Mammary epithelial cell (primary cell): ENCODE measurements around the gene NTSR2.

Experiments used
- CTCF ChIP-seq, 2 donors: IDR thresholded peaks in 1 of 2; conservative IDR thresholded peaks in 1 of 2; 2 replicates each; pipeline ENCODE4 v1.5.1; 2011 to 2012; ENCODE audit warnings: inconsistent platforms in 2 of 2, low read length in 2 of 2, mild to moderate bottlenecking in 2 of 2, control low read depth in 1 of 2, low read depth in 1 of 2; ENCODE audit not compliant: insufficient read depth in 1 of 2; ENCODE audit errors: extremely low read depth in 1 of 2
- EZH2 ChIP-seq: IDR thresholded peaks from 2 replicates; pipeline ENCODE4 v1.6.1; 2012; ENCODE audit warnings: low read length, inconsistent platforms, borderline replicate concordance

- no peak for TF ChIP-seq CTCF (conservative IDR thresholded peaks at IDR 0.05 in 1 of 2, IDR thresholded peaks at IDR 0.05 in 1 of 2; ENCODE audit: extremely low read depth in 1 of 2, insufficient read depth in 1 of 2, low read depth in 1 of 2, low read length in 2 of 2)
- TF ChIP-seq EZH2, result no peak
Observed at GRCh38 chr2:11703700-11704099, 33.7 kb upstream of the NTSR2 start.
